Testis (tissue), 3 donors: Measurements from ENCODE around the gene DHX57. TPM values are rescaled to one million over a fixed set of nuclear protein-coding genes. Genes with fewer than 3 reads are reported as not detected.
"Not testable (repeated sequence)": the region's sequence is repeated elsewhere in the genome, so short reads cannot be mapped to it uniquely, and the experiment has no call there.

ENCODE experiments used
- DNase-seq: peaks from one replicate; pipeline ENCODE4 v3.0.0-alpha.2; 2019
- H3K27ac ChIP-seq, 2 donors: fragments of 200-600 bp; sonication (generic); one replicate each; pipeline ENCODE4 v1.5.1; 2019
- H3K27me3 ChIP-seq: fragments of 200-600 bp; sonication (generic); one replicate; pipeline ENCODE4 v1.5.1; 2019
- H3K36me3 ChIP-seq: fragments of 200-600 bp; sonication (generic); one replicate; pipeline ENCODE4 v1.5.1; 2017; ENCODE audit warnings: low read depth; ENCODE audit errors: missing control alignments
- H3K4me1 ChIP-seq: fragments of 200-600 bp; sonication (generic); one replicate; pipeline ENCODE4 v1.5.1; 2019
- H3K4me3 ChIP-seq, 2 donors: fragments of 200-600 bp; sonication (generic); one replicate each; pipeline ENCODE4 v1.5.1; 2017 to 2019
- H3K9me3 ChIP-seq: fragments of 200-600 bp; sonication (generic); one replicate; pipeline ENCODE4 v1.5.1; 2017
- POLR2A ChIP-seq: fragments of 450-650 bp; IDR thresholded peaks from one replicate; pipeline ENCODE4 v1.6.1; 2017; ENCODE audit warnings: antibody characterized with exemption, mild to moderate bottlenecking, moderate library complexity
- WGBS, 2 donors: methylation state at CpG; one replicate each; pipeline ENCODE4 v1.1.5; 2018; 5-methylcytosine and 5-hydroxymethylcytosine counted together
- intact Hi-C: fragments of 100-400 bp; cut with DNase I; formaldehyde crosslinking; loops from one replicate; pipeline ENCODE4 v1.15.1; 2023; ENCODE audit warnings: low total_unique reads
- polyA plus RNA-seq: library from polyadenylated mRNA; stranded (reverse); fragments of 350-450 nt; fragmentation: Illumina TruSeq; extraction: RNeasy Lipid Tissue Mini Kit (QIAGEN cat#74804); gene quantifications from one replicate; pipeline ENCODE4 v1.2.3, GENCODE V29; 2014; ENCODE audit warnings: low read depth, low replicate concordance; ENCODE audit not compliant: insufficient read depth
- total RNA-seq, 2 donors: library from RNA; depleted of rRNA; stranded (reverse); fragments of >200 nt; gene quantifications; one replicate each; pipeline ENCODE4 v1.2.3, GENCODE V29; 2016
- TF ChIP-seq, protein P1 (sequence below), 3 experiments: fragments of 450-650 bp in 2 of 3; fragments of 200-600 bp in 1 of 3; sonication (generic) in 1 of 3; IDR thresholded peaks; one replicate each; pipeline ENCODE4 v1.5.1; 2016 to 2019; ENCODE audit warnings: antibody characterized with exemption in 3 of 3, mild to moderate bottlenecking in 2 of 3, moderate library complexity in 1 of 3

Gene DHX57
- total and polyA plus RNA-seq, 3 donors from 2014 or later = 36.8 to 74.2 (median 63.7) TPM

DNA sequence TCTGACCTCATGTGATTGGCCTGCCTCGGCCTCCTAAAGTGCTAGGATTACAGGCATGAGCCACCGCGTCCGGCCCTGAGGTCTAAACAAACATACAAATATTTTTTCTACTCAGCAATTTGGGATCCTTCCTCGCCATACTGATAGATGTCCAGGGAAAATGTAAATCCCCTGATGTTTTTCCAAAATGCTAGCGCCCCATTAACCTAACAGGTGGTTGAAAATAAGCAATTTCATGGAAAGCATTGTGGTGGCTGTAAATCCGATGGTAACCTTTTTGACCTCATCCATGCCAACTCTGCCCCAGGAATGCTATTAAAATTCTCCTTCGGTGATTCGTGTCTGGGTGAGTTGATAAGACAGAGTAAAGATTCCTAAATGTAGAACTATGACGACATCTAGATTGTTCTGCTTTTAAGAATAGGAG, 78.5 kb downstream of the DHX57 start:
- Histone ChIP-seq H3K4me1 (no peaks in the 10 kb centered on the region), H3K4me3 (no peak overlapping the region), H3K36me3 (no peaks in the 10 kb centered on the region), H3K9me3 (no peaks in the 10 kb centered on the region), H3K27me3 (no peaks in the 10 kb centered on the region), H3K27ac (no peak overlapping the region)
- WGBS, 2 donors = 77 to 85% methylated on average over 10 of the region's 10 CpGs
- intact Hi-C loops = no loop called here
- TF ChIP-seq, protein P1, sequence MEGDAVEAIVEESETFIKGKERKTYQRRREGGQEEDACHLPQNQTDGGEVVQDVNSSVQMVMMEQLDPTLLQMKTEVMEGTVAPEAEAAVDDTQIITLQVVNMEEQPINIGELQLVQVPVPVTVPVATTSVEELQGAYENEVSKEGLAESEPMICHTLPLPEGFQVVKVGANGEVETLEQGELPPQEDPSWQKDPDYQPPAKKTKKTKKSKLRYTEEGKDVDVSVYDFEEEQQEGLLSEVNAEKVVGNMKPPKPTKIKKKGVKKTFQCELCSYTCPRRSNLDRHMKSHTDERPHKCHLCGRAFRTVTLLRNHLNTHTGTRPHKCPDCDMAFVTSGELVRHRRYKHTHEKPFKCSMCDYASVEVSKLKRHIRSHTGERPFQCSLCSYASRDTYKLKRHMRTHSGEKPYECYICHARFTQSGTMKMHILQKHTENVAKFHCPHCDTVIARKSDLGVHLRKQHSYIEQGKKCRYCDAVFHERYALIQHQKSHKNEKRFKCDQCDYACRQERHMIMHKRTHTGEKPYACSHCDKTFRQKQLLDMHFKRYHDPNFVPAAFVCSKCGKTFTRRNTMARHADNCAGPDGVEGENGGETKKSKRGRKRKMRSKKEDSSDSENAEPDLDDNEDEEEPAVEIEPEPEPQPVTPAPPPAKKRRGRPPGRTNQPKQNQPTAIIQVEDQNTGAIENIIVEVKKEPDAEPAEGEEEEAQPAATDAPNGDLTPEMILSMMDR (IDR thresholded peaks at IDR 0.05) = no peak
- no peak for TF ChIP-seq POLR2A
- no peak for DNase-seq

DNA sequence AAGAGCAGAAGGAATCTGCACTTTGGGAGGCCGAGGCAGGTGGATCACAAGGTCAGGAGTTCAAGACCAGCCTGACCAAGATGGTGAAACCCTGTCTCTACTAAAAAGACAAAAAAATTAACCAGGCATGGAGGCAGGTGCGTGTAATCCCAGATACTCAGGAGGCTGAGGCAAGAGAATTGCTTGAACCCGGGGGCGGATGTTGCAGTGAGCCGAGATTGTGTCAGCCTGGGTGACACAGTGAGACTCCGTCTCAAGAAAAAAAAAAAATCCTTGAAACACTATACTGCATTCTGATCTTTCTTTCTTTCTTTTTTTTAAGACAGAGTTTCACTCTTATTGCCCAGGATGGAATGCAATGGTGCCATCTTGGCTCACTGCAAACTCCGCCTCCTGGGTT, 80.7 kb downstream of the DHX57 start:
- DNase-seq, H3K27ac ChIP-seq, intact Hi-C loops, H3K4me3 ChIP-seq, H3K9me3 ChIP-seq, H3K27me3 ChIP-seq, H3K4me1 ChIP-seq, H3K36me3 ChIP-seq: not testable (repeated sequence)
- 83 to 84% methylated on average over 7 of the region's 7 CpGs for WGBS, 2 donors

DNA sequence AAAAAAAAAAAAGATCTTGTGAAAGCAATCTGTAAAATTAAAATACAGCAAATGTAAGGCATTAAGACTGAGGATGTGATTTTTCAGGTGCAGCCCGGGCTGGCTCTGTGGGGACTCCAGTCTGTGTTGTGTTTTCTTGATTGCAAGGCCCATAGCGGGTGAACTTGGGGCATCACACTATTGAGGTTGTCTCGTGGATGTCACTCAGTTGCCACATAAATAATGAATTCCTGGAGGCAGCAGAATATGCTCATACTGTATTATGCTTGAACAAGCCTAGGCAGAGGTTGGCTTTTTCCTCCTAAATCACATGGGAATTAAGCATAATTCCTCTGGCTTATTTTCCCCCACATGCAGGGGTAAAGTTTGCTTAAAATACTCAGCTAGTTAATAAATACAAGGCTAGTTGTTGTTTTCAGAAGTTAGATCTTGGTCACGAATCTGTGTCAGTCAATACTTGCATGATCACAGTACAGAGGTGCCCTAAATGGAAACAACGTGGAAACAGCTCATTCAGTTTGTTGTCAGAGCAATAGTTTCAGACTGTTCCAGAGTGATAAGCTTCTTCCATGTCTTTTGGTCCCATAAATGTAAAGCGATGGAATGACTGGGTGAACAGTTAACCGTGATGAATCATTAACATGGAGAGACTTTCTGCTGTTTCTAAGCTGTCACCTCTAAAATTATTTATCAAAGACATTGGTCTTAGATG, 81.3 kb downstream of the DHX57 start:
- Histone ChIP-seq H3K4me3 (no peak overlapping the region), H3K27ac (no peak overlapping the region), H3K4me1 (no peaks in the 10 kb centered on the region), H3K9me3 (no peaks in the 10 kb centered on the region), H3K27me3 (no peaks in the 10 kb centered on the region), H3K36me3 (no peaks in the 10 kb centered on the region)
- DNase-seq = no peak
- TF ChIP-seq, protein P1 (IDR thresholded peaks at IDR 0.05) = no peak
- no peak for TF ChIP-seq POLR2A
- intact Hi-C loops = no loop called here
- WGBS, 2 donors = 71 to 86% methylated on average over 7 of the region's 7 CpGs

DNA sequence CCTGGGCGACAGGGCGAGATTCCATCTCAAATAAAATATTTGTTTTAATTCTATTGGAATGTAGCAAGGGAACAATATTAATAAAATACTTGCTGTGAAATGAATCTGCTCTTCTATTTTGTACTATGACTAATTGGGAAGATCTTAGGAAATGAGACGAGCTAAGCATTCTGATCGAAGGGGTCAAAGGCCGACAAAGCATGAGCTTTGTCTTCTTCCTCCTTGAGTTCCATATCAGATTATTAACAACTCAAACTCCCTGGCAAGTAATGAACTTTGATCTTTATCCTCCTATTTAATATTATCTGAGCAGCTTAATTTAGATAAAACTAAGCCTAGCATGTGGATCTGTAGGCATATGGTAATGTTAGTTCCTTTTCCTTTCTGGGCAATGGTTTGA, 82.2 kb downstream of the DHX57 start:
- intact Hi-C loops = no loop called here
- H3K27ac ChIP-seq = no peak overlapping the region
- 92 to 95% methylated on average over 5 of the region's 5 CpGs for WGBS, 2 donors
- TF ChIP-seq, protein P1 (IDR thresholded peaks at IDR 0.05) = no peak
- TF ChIP-seq POLR2A = no peak
- no peaks in the 10 kb centered on the region for H3K27me3 ChIP-seq
- H3K36me3 ChIP-seq = no peaks in the 10 kb centered on the region
- H3K4me3 ChIP-seq = no peak overlapping the region
- no peak for DNase-seq
- H3K9me3 ChIP-seq = no peaks in the 10 kb centered on the region
- H3K4me1 ChIP-seq = no peaks in the 10 kb centered on the region

DNA sequence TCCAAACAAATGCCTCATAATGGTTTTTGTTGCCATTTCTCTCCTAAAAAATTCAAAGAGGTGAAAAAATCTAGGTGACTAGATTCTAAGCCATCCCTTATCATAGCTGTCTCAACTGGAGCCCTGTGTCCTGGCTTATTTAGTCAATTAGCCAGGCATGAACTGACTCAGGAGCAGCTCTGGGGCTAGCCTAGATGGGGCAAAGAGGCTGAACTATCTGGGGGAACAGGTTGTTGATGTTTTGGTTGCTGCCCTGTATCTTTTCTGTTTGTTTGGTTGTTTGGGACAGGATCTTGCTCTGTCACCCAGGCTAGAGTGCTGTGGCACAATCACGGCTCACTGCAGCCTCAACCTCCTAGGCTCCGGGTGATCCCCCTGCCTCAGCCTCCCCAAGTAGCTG, 83.0 kb downstream of the DHX57 start:
- no peak for DNase-seq
- H3K4me3 ChIP-seq = no peak overlapping the region

DNA sequence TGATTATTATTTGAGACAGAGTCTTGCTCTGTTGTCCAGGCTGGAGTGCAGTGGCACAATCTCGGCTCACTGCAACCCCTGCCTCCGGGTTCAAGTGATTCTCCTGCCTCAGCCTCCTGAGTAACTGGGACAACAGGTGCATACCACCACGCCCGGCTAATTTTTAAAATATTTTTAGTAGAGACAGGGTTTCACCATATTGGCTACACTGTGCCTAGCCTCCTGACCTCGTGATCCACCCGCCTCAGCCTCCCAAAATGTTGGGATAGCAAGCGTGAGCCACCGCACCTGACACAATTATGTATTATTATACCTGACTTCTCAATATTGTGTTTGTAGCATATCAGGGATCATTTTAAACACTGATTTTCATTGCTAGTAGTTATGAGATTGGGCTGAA, 83.4 kb downstream of the DHX57 start:
- H3K4me1 ChIP-seq, H3K36me3 ChIP-seq, H3K27me3 ChIP-seq, H3K4me3 ChIP-seq, intact Hi-C loops, H3K27ac ChIP-seq, H3K9me3 ChIP-seq, DNase-seq: not testable (repeated sequence)
- 93 to 99% methylated on average over 8 of the region's 8 CpGs for WGBS, 2 donors

More for the DNA sequence above, 83.0 kb downstream of the DHX57 start:
- Histone ChIP-seq H3K4me1 (no peaks in the 10 kb centered on the region), H3K27ac (no peak overlapping the region), H3K36me3 (no peaks in the 10 kb centered on the region), H3K9me3 (no peaks in the 10 kb centered on the region), H3K27me3 (no peaks in the 10 kb centered on the region)
- TF ChIP-seq, protein P1 (IDR thresholded peaks at IDR 0.05) = no peak
- TF ChIP-seq POLR2A = no peak
- intact Hi-C loops = no loop called here
- 44 to 45% methylated on average over 2 of the region's 2 CpGs for WGBS, 2 donors
